ENCODE measurements around the gene LRP1B.

- TF ChIP-seq GATA3 (IDR thresholded peaks at IDR 0.05; ENCODE audit: low read depth, low read length): no peak
- no peak for TF ChIP-seq GATA2 (IDR thresholded peaks at IDR 0.05; ENCODE audit: low read depth, low read length)
These were observed 1943.7 kb downstream of the LRP1B start for GRCh38 chr2:140187086-140187485.
